GM13976 (cell line): Measurements from ENCODE around the gene ERC2.
A peak's percentile ranks its signal among the peaks of the same experiment; 100 is the strongest.

ENCODE experiments used
- DNase-seq: peaks from one replicate; pipeline ENCODE4 v3.0.0; 2012; ENCODE audit warnings: low spot score
- CTCF ChIP-seq: IDR thresholded peaks from 2 replicates; pipeline ENCODE4 v1.5.1; 2012; ENCODE audit warnings: borderline replicate concordance, mild to moderate bottlenecking; ENCODE audit not compliant: insufficient read depth; ENCODE audit errors: extremely low read depth, missing control alignments, control extremely low read depth
- in situ Hi-C: fragments of 300-500 bp; cut with MboI; formaldehyde crosslinking; loops from one replicate; pipeline ENCODE4 v1.12.0; 2022; ENCODE audit warnings: low sequenced_read_pairs, mixed read lengths, inconsistent platforms; ENCODE audit not compliant: unreplicated experiment

The ERC2 gene

DNA sequence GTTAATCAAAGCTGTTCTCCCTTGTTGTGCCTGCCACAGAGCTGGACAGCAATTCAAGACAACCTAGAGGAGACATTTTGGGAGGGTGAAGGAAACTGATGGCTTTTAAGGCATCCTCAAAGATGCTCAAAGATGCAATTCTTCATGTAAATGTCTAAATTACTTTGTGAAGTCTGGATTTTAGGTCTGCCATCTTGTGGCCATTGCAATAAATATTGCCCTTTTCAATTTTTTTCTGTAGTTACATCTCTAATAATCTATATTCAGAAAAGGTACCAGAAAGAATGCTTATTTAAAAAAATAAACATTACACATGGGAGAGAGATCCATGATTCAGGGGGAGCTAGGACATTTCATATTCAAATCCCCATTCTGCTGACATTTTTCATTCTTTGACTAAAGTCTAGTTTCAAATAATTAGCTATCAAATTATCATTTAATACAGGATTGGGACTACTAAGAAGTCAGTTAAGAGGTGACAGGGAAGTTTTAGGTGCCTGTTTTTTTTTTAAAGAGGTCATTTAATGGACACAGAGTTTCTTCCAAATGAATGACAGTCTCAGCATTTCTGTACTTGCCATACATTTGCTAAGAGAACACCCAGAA, 721.4 kb downstream of the ERC2 start:
- peak; percentile 15 for DNase-seq
- in situ Hi-C loops: no loop called here

GRCh38 chr3:55742832-55743136, 725.5 kb downstream of the ERC2 start:
- in situ Hi-C loops: no loop called here
- no peak for DNase-seq
- no peak for TF ChIP-seq CTCF

More for the DNA sequence above, 721.4 kb downstream of the ERC2 start:
- no peak for TF ChIP-seq CTCF

DNA sequence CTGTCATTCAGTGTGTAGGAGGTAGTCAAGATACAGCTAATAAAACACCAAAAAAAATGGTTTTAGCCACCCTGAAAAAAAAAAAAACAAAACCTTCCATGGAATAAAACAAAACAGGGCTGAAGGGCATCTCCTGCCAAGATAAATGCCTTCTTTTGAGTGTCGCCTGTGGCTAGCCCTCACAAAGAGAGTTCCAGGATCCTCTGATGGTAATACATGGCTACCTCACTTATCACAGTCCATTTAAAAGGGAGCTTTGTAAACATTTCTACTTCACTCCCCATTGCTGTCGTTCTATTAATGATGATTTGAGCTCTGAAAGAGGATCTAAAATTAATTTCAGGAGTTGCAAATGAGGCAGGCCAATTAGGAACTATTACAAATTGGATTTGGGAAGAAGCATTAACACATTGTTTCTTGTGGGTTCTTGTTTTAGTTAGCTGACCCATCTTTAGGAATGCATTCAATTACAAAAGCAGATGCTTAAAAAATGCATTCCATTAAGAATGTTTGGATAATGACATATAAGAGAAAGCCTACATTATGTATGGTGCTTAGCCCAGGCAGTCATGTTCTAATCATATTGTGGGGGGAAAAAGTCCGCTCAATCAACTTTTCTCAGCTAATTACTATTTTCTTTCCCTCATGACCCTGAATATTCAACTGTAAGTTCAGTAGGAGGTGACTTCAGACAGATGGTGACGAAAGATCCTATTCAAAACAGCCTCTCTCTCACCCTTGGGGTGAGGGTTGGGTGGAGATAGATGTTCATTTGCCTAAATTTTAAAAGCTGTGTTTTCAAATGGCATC, 726.0 kb downstream of the ERC2 start:
- in situ Hi-C loops: no loop called here

DNA sequence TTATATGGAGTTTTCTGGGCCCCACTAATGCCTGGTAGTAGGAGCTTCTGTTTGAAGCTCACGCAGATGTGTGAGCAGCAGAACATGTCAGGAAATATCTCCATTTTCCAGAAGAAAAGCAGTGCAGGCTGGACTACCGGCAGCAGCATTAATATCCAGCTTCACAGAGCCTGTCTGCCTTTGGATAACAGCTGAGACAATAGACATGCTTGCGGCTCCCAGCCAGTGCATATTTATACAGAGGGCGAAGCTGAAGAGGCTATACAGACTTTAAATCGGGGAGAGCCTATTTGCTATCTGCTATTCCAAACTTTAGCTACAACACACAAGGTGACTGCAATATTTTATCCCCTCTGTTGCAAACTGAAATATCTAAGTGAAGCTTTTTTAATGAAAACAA, 731.1 kb downstream of the ERC2 start:
- no peak for DNase-seq
- in situ Hi-C loops: no loop called here

More for the DNA sequence above, 726.0 kb downstream of the ERC2 start:
- TF ChIP-seq CTCF: no peak
- no peak for DNase-seq

DNA sequence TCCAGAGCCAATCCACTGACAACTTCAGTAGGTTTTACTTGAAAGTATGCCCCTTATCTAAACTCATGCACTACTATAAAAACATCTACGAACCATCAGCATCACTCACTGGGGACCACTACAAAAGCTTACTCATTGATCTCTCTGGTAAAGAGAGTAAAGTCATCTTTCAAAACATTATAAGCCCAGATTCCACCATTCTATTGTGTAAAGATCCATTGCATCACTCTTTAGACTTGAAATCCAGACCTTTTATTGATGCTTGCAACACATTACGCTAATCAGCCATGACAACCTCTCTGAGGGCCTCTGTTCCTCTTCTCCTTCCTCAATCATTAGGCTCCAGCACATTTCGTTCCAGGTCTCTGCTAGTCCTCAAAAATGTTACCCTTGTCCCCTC, 732.3 kb downstream of the ERC2 start:
- TF ChIP-seq CTCF: no peak
- DNase-seq: no peak
- in situ Hi-C loops: no loop called here

More for the DNA sequence above, 731.1 kb downstream of the ERC2 start:
- no peak for TF ChIP-seq CTCF

- no peak for TF ChIP-seq CTCF
- no peak for DNase-seq
- in situ Hi-C loops: no loop called here
Observed at GRCh38 chr3:55731741-55732140, 736.5 kb downstream of the ERC2 start.
